COLO829 (cell line): ENCODE data around the gene MPPE1.
"Not testable (repeated sequence)": the region's sequence is repeated elsewhere in the genome, so short reads cannot be mapped to it uniquely, and the experiment has no call there.

Source experiments
- DNase-seq: peaks from one replicate; pipeline ENCODE4 v3.0.0; 2012; ENCODE audit warnings: low spot score

Gene MPPE1

DNA sequence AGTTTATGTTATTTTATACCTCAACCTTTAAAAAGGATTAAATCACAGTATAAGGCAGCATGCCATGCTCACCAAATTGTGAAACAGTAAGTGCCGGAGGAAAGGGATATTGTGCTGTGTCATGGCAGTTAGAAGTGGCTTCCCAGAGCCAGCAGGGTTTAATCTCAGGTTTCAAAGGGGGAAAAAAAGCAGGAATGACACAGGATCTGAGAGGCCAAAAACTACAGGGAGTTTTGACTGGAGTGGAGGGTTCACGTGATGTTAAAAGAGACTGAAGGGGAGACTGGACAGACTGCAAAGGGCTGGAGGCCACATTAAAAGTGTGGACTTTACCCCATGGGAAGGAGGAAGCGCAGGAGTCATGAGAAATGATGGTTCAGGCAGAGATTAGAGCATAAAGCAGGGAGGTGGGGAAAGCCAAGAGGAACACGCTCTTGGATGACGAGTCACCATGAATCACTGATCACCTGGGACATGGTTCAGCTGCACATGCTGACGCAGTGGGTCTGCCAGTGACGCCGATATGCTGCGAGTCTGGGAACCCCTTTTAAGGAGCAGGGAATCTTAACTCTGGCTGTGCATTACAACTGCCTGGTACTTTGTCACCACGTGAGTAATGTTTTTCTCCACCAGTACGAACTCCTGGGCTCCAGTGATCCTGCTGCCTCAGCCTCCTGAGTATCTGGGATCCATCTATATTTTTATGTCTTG lies 50.8 kb downstream of the MPPE1 start:
- DNase-seq, result peak; percentile 57

- DNase-seq, result not testable (repeated sequence)
Observed at GRCh38 chr18:11854554-11854953, 53.6 kb downstream of the MPPE1 start.

DNA sequence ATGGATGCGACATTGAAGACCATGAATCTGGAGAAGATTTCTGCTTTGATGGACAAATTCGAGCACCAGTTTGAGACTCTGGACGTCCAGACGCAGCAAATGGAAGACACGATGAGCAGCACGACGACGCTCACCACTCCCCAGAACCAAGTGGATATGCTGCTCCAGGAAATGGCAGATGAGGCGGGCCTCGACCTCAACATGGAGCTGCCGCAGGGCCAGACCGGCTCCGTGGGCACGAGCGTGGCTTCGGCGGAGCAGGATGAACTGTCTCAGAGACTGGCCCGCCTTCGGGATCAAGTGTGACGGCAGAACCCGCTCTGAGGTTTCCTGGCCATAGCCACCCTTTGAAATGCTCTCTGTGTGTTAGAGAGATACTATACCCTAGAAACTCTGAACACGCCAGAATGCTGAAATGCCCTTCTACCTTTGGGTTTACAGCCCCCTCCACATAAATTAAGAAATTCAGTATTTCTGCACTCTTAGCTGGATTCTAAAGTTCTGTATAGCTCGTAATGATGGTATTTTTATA lies 56.2 kb downstream of the MPPE1 start:
- no peak for DNase-seq

GRCh38 chr18:11851146-11851805 lies 56.8 kb downstream of the MPPE1 start, which contains the start of gene CHMP1B:
TSS of gene CHMP1B (plus strand) at chr18:11851413. CDS start at chr18:11851512, 99 bp downstream.
- DNase-seq, result peak; percentile 75

- peak; percentile 17 for DNase-seq
Observed at GRCh38 chr18:11850821-11851145, 57.3 kb downstream of the MPPE1 start.

- DNase-seq, result peak; percentile 15
Observed at GRCh38 chr18:11849841-11850634, 58.1 kb downstream of the MPPE1 start.

GRCh38 chr18:11849279-11849678 lies 58.8 kb downstream of the MPPE1 start:
- no peak for DNase-seq

GRCh38 chr18:11847811-11848210 lies 60.3 kb downstream of the MPPE1 start:
- DNase-seq, result no peak

DNA sequence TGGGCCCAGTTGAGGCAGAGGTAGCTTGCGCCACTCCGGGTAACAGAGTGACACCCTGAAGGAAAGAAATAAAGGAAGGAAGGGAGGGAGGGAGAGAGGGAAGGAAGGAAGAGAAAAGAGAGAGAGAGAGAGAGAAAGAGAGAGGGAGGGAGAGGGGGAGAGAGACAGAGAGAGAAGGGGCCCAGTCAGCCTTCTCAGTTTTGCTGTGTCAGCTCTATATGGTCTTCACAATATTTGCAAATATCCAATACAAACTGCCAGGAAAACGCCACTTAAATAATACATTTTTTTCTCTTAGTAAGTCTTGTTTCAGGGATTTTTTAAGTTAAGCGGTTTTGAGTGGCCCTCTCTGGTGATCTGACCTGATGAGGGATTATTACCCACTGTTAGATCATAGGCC lies 62.5 kb downstream of the MPPE1 start:
- no peak for DNase-seq

DNA sequence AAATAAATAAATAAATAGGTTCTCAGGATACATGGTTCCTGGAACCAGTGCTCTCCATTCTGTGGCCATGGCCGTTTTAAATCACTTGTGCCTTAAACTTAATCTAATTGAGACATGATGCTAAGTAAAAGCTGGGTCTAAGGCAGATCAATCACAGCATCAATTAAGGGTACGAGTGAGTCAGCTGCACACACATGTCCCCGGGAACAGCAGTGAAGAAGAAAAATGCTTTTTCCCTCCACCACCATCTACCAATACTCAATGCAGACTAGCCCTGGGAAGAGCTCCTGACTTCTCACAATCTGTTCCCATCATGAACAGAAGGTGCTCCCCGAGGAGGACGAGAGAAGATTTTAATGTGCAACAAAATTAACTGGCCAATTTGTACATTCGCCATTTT lies 63.7 kb downstream of the MPPE1 start:
- DNase-seq, result no peak

DNA sequence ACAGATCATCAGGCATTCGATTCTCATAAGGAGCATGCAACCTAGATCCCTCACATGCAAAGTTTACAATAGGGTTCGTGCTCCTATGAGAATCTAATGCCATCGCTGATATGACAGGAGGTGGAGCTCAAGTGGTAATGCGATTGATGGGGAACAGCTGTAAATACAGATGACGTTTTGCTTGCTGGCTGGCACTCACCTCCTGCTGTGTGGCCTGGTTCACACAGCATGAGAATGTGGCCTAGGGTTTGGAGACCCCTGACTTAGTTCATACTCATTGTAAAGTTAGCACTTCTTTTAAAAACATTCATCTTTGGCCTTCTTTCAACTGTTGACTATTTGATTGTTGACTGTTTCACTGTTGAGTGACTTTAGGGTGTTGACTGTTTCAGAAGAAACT lies 65.6 kb downstream of the MPPE1 start:
- DNase-seq, result no peak

DNA sequence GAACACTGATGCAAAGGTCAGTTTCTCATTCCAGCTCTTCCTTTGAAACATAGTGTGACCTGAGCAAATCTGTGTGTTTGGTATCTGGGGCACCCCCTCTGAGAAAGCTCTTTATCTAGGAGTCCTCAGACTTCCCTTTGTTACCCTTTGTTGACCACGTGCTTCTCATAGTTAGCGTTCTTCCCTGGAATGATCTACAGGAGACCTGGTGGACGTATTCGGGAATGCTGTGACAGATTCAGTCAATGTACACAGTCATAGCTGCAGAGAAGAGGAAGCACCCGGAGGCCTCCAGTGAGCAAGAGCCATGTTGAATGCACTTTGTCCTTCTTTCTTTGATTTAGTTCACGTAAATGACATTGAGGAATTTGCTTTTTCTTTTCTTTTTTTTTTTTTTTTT lies 67.6 kb downstream of the MPPE1 start:
- DNase-seq, result no peak

GRCh38 chr18:11839556-11839955 lies 68.6 kb downstream of the MPPE1 start:
- DNase-seq, result no peak

GRCh38 chr18:11834772-11835171 lies 73.3 kb downstream of the MPPE1 start:
- no peak for DNase-seq
